Endothelial cell of umbilical vein (primary cell): ENCODE measurements around the gene IGFBP2. TPM values are rescaled to one million over a fixed set of nuclear protein-coding genes. Genes with fewer than 3 reads are reported as not detected.

Experiments used
- BruUV-seq: library from RNA; stranded (reverse); fragments of 400-500 nt; replicated peaks from 2 replicates; lab custom pipeline; 2021; lab: Mats Ljungman, UMichigan
- CTCF ChIA-PET: fragments of 300-600, 350-600 bp; sonication (Branson Sonifier 250); formaldehyde crosslinking; loops from one replicate; lab custom pipeline; 2021; ENCODE audit warnings: antibody characterized with exemption, inconsistent platforms; lab: Charles Lee
- POLR2A ChIA-PET: fragments of 300-600, 350-600 bp; sonication (Branson Sonifier 250); formaldehyde crosslinking; loops from one replicate; lab custom pipeline; 2021; ENCODE audit warnings: antibody characterized with exemption, inconsistent platforms; lab: Charles Lee
- DNase-seq: peaks from one replicate; pipeline ENCODE4 v3.0.0-alpha.2; 2011; ENCODE audit warnings: low read depth, low spot score
- FAIRE-seq: peaks from 2 replicates; lab custom pipeline; 2011; peaks lifted over from hg19 to GRCh38; lab: Jason Lieb, UNC
- H2AFZ ChIP-seq: 2 replicates; pipeline ENCODE4 v1.6.0; 2012; ENCODE audit warnings: low read depth, low read length, control low read depth, inconsistent platforms
- H3K27ac ChIP-seq: 2 replicates; pipeline ENCODE4 v1.5.1; 2011; ENCODE audit warnings: low read depth, mild to moderate bottlenecking, control low read depth, low read length, moderate library complexity; ENCODE audit not compliant: insufficient read depth
- H3K27me3 ChIP-seq, 2 experiments: 2 replicates each; pipeline versions ENCODE4 v1.6.0 to v1.6.1; 2011; ENCODE audit warnings: low read length in 2 of 2, mixed read lengths in 1 of 2; ENCODE audit not compliant: control insufficient read depth in 2 of 2, insufficient read depth in 2 of 2
- H3K36me3 ChIP-seq, 2 experiments: 2 replicates in 1 of 2; 3 replicates in 1 of 2; pipeline ENCODE4 v1.5.1; 2011; ENCODE audit warnings: low read length in 2 of 2, mild to moderate bottlenecking in 1 of 2, moderate library complexity in 1 of 2; ENCODE audit not compliant: control insufficient read depth in 2 of 2, insufficient read depth in 2 of 2; ENCODE audit errors: extremely low read depth in 1 of 2
- H3K4me1 ChIP-seq: 3 replicates; pipeline ENCODE4 v1.5.1; 2011; ENCODE audit warnings: mild to moderate bottlenecking, low read length; ENCODE audit not compliant: control insufficient read depth, insufficient read depth; ENCODE audit errors: extremely low read depth
- H3K4me2 ChIP-seq: 2 replicates; pipeline ENCODE4 v1.6.1; 2011; ENCODE audit warnings: low read length, control low read depth, mixed read lengths; ENCODE audit not compliant: insufficient read depth
- H3K4me3 ChIP-seq, 3 experiments: fragments of 200-600 bp in 1 of 3; sonication (generic), shearing (Covaris generic) in 1 of 3; replicated peaks in 1 of 3; 2 replicates each; pipeline ENCODE4 v1.5.1; 2011 to 2016; ENCODE audit warnings: control low read depth in 3 of 3, low read length in 3 of 3, mild to moderate bottlenecking in 2 of 3, inconsistent platforms in 1 of 3, low read depth in 1 of 3, moderate library complexity in 1 of 3; ENCODE audit not compliant: insufficient read depth in 1 of 3
- H3K79me2 ChIP-seq: 2 replicates; pipeline ENCODE4 v1.6.0; 2012; ENCODE audit warnings: low read length, inconsistent platforms; ENCODE audit not compliant: control insufficient read depth, insufficient read depth
- H3K9ac ChIP-seq: replicated peaks from 2 replicates; pipeline ENCODE3; 2011; ENCODE audit warnings: low read length, control low read depth; ENCODE audit not compliant: insufficient read depth; ENCODE audit errors: extremely low read depth
- H3K9me1 ChIP-seq: replicated peaks from 3 replicates; pipeline ENCODE4 v1.6.0; 2011; ENCODE audit warnings: mild to moderate bottlenecking, low read length; ENCODE audit not compliant: control insufficient read depth, insufficient read depth; ENCODE audit errors: extremely low read depth
- H3K9me3 ChIP-seq: replicated peaks from 2 replicates; pipeline ENCODE4 v1.5.1; 2012; ENCODE audit warnings: low read length, inconsistent platforms; ENCODE audit not compliant: control insufficient read depth, insufficient read depth
- H4K20me1 ChIP-seq: replicated peaks from 2 replicates; pipeline ENCODE3; 2011; ENCODE audit warnings: mild to moderate bottlenecking, low read length; ENCODE audit not compliant: control insufficient read depth, insufficient read depth; ENCODE audit errors: extremely low read depth
- EZH2 ChIP-seq: IDR thresholded peaks from 2 replicates; pipeline ENCODE4 v1.6.1; 2012; ENCODE audit warnings: borderline replicate concordance, low read depth, mild to moderate bottlenecking, moderate library complexity, low read length, inconsistent platforms; ENCODE audit not compliant: severe bottlenecking
- GATA2 ChIP-seq: IDR thresholded peaks from 2 replicates; pipeline ENCODE4 v1.7.0; 2011; ENCODE audit warnings: low read depth, mild to moderate bottlenecking, moderate library complexity, mixed read lengths, low read length; ENCODE audit not compliant: insufficient read length, insufficient read depth
- JUN ChIP-seq: IDR thresholded peaks from 2 replicates; pipeline ENCODE4 v1.6.1; 2011; ENCODE audit warnings: borderline replicate concordance, low read depth; ENCODE audit not compliant: insufficient read length, insufficient read depth
- MAX ChIP-seq: IDR thresholded peaks from 2 replicates; pipeline ENCODE4 v1.6.1; 2011; ENCODE audit not compliant: insufficient read depth, insufficient read length
- MYC ChIP-seq: IDR thresholded peaks from one replicate; pipeline ENCODE4 v1.6.1; 2011; ENCODE audit warnings: mild to moderate bottlenecking, low read depth, low read length
- POLR2A ChIP-seq: IDR thresholded peaks from 2 replicates; pipeline ENCODE4 v1.6.1; 2012; ENCODE audit warnings: low read depth, mild to moderate bottlenecking, control low read depth, low read length
- POLR2AphosphoS5 ChIP-seq: IDR thresholded peaks from 2 replicates; pipeline ENCODE4 v1.6.1; 2012; ENCODE audit warnings: low read depth, mild to moderate bottlenecking, control low read depth, low read length, moderate library complexity; ENCODE audit not compliant: insufficient read depth
- dilution Hi-C: fragments of 300-500 bp; cut with MboI; formaldehyde crosslinking; loops from one replicate; pipeline ENCODE4 v1.15.0; 2019; ENCODE audit warnings: low sequenced_read_pairs; ENCODE audit not compliant: extremely low pct_ligation_motif_present
- intact Hi-C: fragments of 100-400 bp; cut with micrococcal nuclease; formaldehyde crosslinking; loops from one replicate; pipeline ENCODE4 v1.10.0; 2022
- polyA plus RNA-seq, 4 experiments: library from polyadenylated mRNA; depleted of rRNA in 3 of 4; stranded (reverse) in 3 of 4; unstranded in 1 of 4; fragments of >200 nt; gene quantifications; 2 replicates each; pipeline versions ENCODE4 v1.2.1 to v1.2.3, GENCODE V29; 2011 to 2012; ENCODE audit warnings: missing spikeins in 1 of 4
- total RNA-seq: library from RNA; stranded (reverse); gene quantifications from 2 replicates; pipeline ENCODE4 v1.2.3, GENCODE V29; 2021
- TF ChIP-seq, protein P1 (sequence below), 2 donors: IDR thresholded peaks; 1 replicate in 1 of 2; 2 replicates in 1 of 2; pipeline ENCODE4 v1.5.1; 2011; ENCODE audit warnings: low read length in 2 of 2, mild to moderate bottlenecking in 2 of 2, moderate library complexity in 2 of 2, control low read depth in 1 of 2, inconsistent platforms in 1 of 2, low read depth in 1 of 2; ENCODE audit not compliant: insufficient read depth in 1 of 2; ENCODE audit errors: extremely low read depth in 1 of 2

Gene IGFBP2
- total and polyA plus RNA-seq, 2 donors (not counting 3 experiments of a cell fraction or from before 2014, with no cell fraction given) = 212 to 261 TPM

DNA sequence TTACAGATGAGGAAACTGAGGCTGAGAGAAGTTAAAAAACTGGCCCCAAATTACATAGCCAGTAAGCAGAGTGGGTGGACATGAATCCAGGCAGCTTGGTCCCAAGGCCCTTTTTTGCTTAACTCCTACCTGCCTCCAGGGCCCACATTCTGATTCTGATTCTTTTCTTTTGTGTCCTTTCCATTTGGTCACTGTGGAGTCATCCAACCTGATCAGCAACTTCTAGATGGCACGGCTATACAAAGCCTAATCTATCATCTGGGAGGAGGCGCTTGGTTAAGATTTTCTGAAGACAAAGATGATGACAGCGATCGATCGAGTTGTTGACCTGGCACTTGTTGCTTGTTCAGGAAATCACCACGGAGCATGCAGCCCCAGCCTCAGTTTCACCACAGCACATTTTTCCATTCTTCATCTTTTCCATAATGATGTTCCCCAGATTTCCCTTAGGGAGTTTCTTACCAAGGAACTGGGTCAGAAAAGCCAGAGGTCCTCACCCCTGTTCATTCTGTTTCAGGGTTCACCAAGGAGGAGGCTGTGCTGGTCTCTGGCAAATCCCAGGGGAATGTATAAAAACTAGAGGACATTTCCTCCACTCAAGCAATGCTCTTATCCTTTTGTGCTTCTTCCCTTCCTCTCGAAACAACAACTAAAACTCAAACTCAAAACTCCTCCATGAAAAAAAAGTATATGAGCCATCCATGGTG lies 6.9 kb upstream of the IGFBP2 start:
- BruUV-seq = no TSS peak
- no peak overlapping the region for H3K9ac ChIP-seq
- no peak overlapping the region for H3K4me2 ChIP-seq
- no peak for DNase-seq
- ChIA-PET POLR2A (no interaction called here), CTCF (no interaction called here)
- peaks cover 0 to 5% of the 10 kb centered on the region in 2 experiments for H3K27me3 ChIP-seq
- no peaks in the 10 kb centered on the region for H3K79me2 ChIP-seq
- H4K20me1 ChIP-seq = no peaks in the 10 kb centered on the region
- H3K9me3 ChIP-seq = no peaks in the 10 kb centered on the region
- H2AFZ ChIP-seq = no peak overlapping the region
- H3K27ac ChIP-seq = no peak overlapping the region
- no peaks in the 10 kb centered on the region for H3K9me1 ChIP-seq
- no peak for FAIRE-seq
- H3K4me1 ChIP-seq = no peaks in the 10 kb centered on the region
- dilution Hi-C loops = no loop called here
- H3K4me3 ChIP-seq = no peak overlapping the region
- H3K36me3 ChIP-seq = no peaks in the 10 kb centered on the region
- intact Hi-C loops = no loop called here
- TF ChIP-seq POLR2A (no peak), POLR2AphosphoS5 (no peak), JUN (no peak), MAX (no peak), EZH2 (no peak), MYC (no peak), GATA2 (no peak)
- TF ChIP-seq, protein P1, sequence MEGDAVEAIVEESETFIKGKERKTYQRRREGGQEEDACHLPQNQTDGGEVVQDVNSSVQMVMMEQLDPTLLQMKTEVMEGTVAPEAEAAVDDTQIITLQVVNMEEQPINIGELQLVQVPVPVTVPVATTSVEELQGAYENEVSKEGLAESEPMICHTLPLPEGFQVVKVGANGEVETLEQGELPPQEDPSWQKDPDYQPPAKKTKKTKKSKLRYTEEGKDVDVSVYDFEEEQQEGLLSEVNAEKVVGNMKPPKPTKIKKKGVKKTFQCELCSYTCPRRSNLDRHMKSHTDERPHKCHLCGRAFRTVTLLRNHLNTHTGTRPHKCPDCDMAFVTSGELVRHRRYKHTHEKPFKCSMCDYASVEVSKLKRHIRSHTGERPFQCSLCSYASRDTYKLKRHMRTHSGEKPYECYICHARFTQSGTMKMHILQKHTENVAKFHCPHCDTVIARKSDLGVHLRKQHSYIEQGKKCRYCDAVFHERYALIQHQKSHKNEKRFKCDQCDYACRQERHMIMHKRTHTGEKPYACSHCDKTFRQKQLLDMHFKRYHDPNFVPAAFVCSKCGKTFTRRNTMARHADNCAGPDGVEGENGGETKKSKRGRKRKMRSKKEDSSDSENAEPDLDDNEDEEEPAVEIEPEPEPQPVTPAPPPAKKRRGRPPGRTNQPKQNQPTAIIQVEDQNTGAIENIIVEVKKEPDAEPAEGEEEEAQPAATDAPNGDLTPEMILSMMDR (IDR thresholded peaks at IDR 0.05; ENCODE audit: extremely low read depth in 1 of 2, insufficient read depth in 1 of 2, low read depth in 1 of 2, low read length in 2 of 2) = no peak
